ENCODE data around the gene FLYWCH2. TPM values are rescaled to one million over a fixed set of nuclear protein-coding genes. Genes with fewer than 3 reads are reported as not detected.
A peak's percentile ranks its signal among the peaks of the same experiment; 100 is the strongest.

The FLYWCH2 gene
- total and polyA plus RNA-seq, 2 donors from 2014 or later = 31.3 to 52.5 TPM

GRCh38 chr16:2867661-2867986, 15.4 kb upstream of the FLYWCH2 start:
- no peak for FAIRE-seq
- H3K4me3 ChIP-seq (ENCODE audit: low read length in 3 of 3) = peak overlapping the region; percentile 70 to 89 (median 78)
- intact Hi-C loops (cut with DNase I) = no loop called here
- no peak for TF ChIP-seq CTCF (IDR thresholded peaks at IDR 0.05; ENCODE audit: borderline replicate concordance, extremely low read depth, insufficient read depth)
- H3K9ac ChIP-seq (ENCODE audit: low read length in 3 of 3) = peak overlapping the region in 2 of 3 donors; percentile 49 to 53
- no peaks in the 10 kb centered on the region for H3K27me3 ChIP-seq (ENCODE audit: control insufficient read depth, insufficient read depth, low read length)
- no peaks in the 10 kb centered on the region for H3K36me3 ChIP-seq (ENCODE audit: control insufficient read depth in 2 of 3, insufficient read depth in 3 of 3, low read length in 3 of 3)
- H3K27ac ChIP-seq (ENCODE audit: low read depth in 2 of 2, low read length in 2 of 2) = peak overlapping the region; percentile 83 to 91
- DNase-seq = no peak
- H3K9me3 ChIP-seq (ENCODE audit: control insufficient read depth in 2 of 3, insufficient read depth in 1 of 3, low read length in 3 of 3) = no peaks in the 10 kb centered on the region
- peaks cover 0 to 3% (median 0%) of the 10 kb centered on the region in 3 donors for H3K4me1 ChIP-seq (ENCODE audit: control insufficient read depth in 2 of 3, insufficient read depth in 2 of 3, low read depth in 1 of 3, low read length in 3 of 3)

- intact Hi-C loops (cut with DNase I) = no loop called here
- no peak for FAIRE-seq
- Histone ChIP-seq H3K9me3 (ENCODE audit: control insufficient read depth in 2 of 3, insufficient read depth in 1 of 3, low read length in 3 of 3) (no peaks in the 10 kb centered on the region), H3K9ac (ENCODE audit: low read length in 3 of 3) (peak overlapping the region; percentile 33 to 53 (median 49)), H3K27me3 (ENCODE audit: control insufficient read depth, insufficient read depth, low read length) (no peaks in the 10 kb centered on the region), H3K4me1 (ENCODE audit: control insufficient read depth in 2 of 3, insufficient read depth in 2 of 3, low read depth in 1 of 3, low read length in 3 of 3) (peaks cover 0 to 3% (median 0%) of the 10 kb centered on the region in 3 donors), H3K27ac (ENCODE audit: low read depth in 2 of 2, low read length in 2 of 2) (peak overlapping the region; percentile 83 to 91), H3K4me3 (ENCODE audit: low read length in 3 of 3) (peak overlapping the region; percentile 70 to 89 (median 78)), H3K36me3 (ENCODE audit: control insufficient read depth in 2 of 3, insufficient read depth in 3 of 3, low read length in 3 of 3) (no peaks in the 10 kb centered on the region)
- TF ChIP-seq CTCF (IDR thresholded peaks at IDR 0.05; ENCODE audit: borderline replicate concordance, extremely low read depth, insufficient read depth) = peak; percentile 91
- peak; percentile 95 to 97 (median 96) for DNase-seq
Measured at GRCh38 chr16:2867987-2868789, 14.8 kb upstream of the FLYWCH2 start.

GRCh38 chr16:2871926-2872325, 11.1 kb upstream of the FLYWCH2 start:
- H3K36me3 ChIP-seq (ENCODE audit: control insufficient read depth in 2 of 3, insufficient read depth in 3 of 3, low read length in 3 of 3) = no peaks in the 10 kb centered on the region
- DNase-seq (no peak), FAIRE-seq (no peak)
- peaks cover 0 to 3% (median 0%) of the 10 kb centered on the region in 3 donors for H3K4me1 ChIP-seq (ENCODE audit: control insufficient read depth in 2 of 3, insufficient read depth in 2 of 3, low read depth in 1 of 3, low read length in 3 of 3)
- no peak overlapping the region for H3K27ac ChIP-seq (ENCODE audit: low read depth in 2 of 2, low read length in 2 of 2)
- H3K9me3 ChIP-seq (ENCODE audit: control insufficient read depth in 2 of 3, insufficient read depth in 1 of 3, low read length in 3 of 3) = no peaks in the 10 kb centered on the region
- TF ChIP-seq CTCF (IDR thresholded peaks at IDR 0.05; ENCODE audit: borderline replicate concordance, extremely low read depth, insufficient read depth) = no peak
- H3K27me3 ChIP-seq (ENCODE audit: control insufficient read depth, insufficient read depth, low read length) = no peaks in the 10 kb centered on the region
- intact Hi-C loops (cut with DNase I) = no loop called here
- no peak overlapping the region for H3K4me3 ChIP-seq (ENCODE audit: low read length in 3 of 3)
- no peak overlapping the region for H3K9ac ChIP-seq (ENCODE audit: low read length in 3 of 3)
